Measurements from ENCODE around the gene ROPN1B.

DNA sequence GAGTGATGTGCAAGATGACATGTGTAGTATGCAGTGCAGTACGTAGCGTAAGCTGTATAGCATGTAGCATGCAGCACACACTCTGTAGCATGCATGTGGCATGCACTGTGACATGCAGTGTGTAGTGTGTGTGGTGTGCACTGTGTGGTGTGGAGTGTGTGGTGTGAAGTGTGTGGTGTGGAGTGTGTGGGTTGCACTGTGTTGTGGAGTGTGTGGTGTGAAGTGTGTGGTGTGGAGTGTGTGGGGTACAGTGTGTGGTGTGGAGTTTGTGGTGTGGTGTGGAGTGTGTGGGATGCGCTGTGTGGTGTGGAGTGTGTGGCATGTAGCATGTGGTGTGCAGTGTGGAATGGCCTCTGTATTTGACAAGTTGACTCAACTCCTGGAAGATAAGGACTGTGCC, 39.2 kb downstream of the ROPN1B start:
- TF ChIP-seq, protein P1, sequence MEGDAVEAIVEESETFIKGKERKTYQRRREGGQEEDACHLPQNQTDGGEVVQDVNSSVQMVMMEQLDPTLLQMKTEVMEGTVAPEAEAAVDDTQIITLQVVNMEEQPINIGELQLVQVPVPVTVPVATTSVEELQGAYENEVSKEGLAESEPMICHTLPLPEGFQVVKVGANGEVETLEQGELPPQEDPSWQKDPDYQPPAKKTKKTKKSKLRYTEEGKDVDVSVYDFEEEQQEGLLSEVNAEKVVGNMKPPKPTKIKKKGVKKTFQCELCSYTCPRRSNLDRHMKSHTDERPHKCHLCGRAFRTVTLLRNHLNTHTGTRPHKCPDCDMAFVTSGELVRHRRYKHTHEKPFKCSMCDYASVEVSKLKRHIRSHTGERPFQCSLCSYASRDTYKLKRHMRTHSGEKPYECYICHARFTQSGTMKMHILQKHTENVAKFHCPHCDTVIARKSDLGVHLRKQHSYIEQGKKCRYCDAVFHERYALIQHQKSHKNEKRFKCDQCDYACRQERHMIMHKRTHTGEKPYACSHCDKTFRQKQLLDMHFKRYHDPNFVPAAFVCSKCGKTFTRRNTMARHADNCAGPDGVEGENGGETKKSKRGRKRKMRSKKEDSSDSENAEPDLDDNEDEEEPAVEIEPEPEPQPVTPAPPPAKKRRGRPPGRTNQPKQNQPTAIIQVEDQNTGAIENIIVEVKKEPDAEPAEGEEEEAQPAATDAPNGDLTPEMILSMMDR (IDR thresholded peaks at IDR 0.05) = no peak
- TF ChIP-seq POLR2A (IDR thresholded peaks at IDR 0.05) = no peak

All from suprapubic skin (tissue), 3 donors.